ENCODE results near the gene OR11H6.
"Not testable (repeated sequence)": the region's sequence is repeated elsewhere in the genome, so short reads cannot be mapped to it uniquely, and the experiment has no call there.

The OR11H6 gene

DNA sequence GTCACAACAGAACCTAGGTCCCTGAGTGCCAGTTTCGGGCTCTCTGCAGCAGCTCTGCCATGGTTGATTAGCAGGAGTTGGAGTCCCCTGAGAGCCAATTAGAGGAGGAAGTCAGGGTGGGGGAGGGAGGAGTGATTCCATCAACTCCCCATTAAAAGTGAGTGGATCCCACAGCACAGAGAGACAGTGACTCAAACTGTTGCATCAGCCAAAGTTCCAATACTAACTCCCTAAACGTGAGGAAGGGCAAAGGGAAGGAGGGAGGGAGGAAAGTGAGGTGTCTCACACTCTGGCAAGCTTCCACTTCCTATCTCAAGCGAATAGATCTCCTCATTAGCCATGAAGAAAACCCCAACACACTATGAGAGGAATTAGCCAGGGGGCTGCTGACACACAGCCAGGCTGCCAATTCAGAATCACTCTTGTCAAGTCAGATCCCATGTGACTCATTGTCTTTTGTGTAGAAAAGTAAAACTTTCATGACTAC lies 39.2 kb downstream of the OR11H6 start:
- no peak for DNase-seq (ENCODE audit: low spot score)

DNA sequence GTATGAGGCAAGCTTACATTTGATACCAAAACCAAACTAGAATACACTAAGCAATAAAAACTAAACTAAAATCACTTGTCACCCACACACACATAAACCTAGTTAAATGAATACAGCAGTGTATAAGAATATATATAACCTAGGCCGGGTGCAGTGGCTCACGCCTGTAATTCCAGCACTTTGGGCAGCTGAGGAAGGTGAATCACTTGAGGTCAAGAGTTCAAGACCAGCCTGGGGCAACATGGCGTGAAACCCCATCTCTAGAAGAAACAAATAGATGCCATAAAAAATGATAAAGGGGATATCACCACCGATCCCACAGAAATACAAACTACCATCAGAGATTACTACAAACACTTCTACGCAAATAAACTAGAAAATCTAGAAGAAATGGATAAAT lies 40.9 kb downstream of the OR11H6 start:
- DNase-seq (ENCODE audit: low spot score), result not testable (repeated sequence)

DNA sequence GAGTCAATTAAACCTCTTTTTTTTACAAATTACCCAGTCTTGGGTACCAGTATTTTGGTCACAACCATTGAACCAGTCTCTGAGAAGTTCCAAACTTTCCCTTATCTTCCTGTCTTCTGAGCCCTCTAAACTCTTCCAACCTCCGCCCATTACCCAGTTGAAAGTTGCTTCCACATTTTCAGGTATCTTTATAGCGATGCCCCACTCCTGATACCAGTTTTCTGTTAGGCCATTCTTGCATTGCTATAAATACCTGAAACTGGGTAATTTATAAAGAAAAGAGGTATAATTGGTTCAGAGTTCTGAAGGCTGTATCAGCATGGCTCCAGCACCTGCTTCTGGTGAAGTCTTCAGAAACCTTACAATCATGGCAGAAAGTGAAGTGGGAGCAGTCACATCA lies 50.6 kb downstream of the OR11H6 start:
- DNase-seq (ENCODE audit: low spot score), result no peak
